Lower leg skin (tissue), 4 donors: ENCODE results near the gene MSANTD2. TPM values are rescaled to one million over a fixed set of nuclear protein-coding genes. Genes with fewer than 3 reads are reported as not detected.

Experiments used
- DNase-seq, 2 donors: peaks; one replicate each; pipeline ENCODE4 v3.0.0-alpha.2; 2019; ENCODE audit warnings: low spot score in 2 of 2
- H3K4me3 ChIP-seq: fragments of 200-600 bp; sonication (generic); 2 replicates; pipeline ENCODE4 v1.5.1; 2017; ENCODE audit warnings: mild to moderate bottlenecking, low read depth; ENCODE audit not compliant: poor library complexity, severe bottlenecking
- POLR2A ChIP-seq, 2 donors: fragments of 450-650 bp; IDR thresholded peaks; one replicate each; pipeline ENCODE4 v1.6.1; 2016 to 2017; ENCODE audit warnings: antibody characterized with exemption in 2 of 2, mild to moderate bottlenecking in 1 of 2, moderate library complexity in 1 of 2
- WGBS, 2 donors: methylation state at CpG; one replicate each; pipeline ENCODE4 v1.1.5; 2018; 5-methylcytosine and 5-hydroxymethylcytosine counted together
- intact Hi-C: fragments of 100-400 bp; cut with DNase I; formaldehyde crosslinking; loops from one replicate; pipeline ENCODE4 v1.15.0; 2023; ENCODE audit warnings: low total_unique reads
- total RNA-seq, 4 donors: library from RNA; depleted of rRNA; stranded (reverse); fragments of >200 nt; gene quantifications; one replicate each; pipeline ENCODE4 v1.1.0, GENCODE V29; 2016
- TF ChIP-seq, protein P1 (sequence below), 3 donors: fragments of 450-650 bp; IDR thresholded peaks; one replicate each; pipeline ENCODE4 v1.5.1; 2016; ENCODE audit warnings: antibody characterized with exemption in 3 of 3, mild to moderate bottlenecking in 3 of 3, moderate library complexity in 2 of 3

The MSANTD2 gene
- total RNA-seq, 4 donors from 2014 or later = 11.5 to 21.2 (median 15.2) TPM

DNA sequence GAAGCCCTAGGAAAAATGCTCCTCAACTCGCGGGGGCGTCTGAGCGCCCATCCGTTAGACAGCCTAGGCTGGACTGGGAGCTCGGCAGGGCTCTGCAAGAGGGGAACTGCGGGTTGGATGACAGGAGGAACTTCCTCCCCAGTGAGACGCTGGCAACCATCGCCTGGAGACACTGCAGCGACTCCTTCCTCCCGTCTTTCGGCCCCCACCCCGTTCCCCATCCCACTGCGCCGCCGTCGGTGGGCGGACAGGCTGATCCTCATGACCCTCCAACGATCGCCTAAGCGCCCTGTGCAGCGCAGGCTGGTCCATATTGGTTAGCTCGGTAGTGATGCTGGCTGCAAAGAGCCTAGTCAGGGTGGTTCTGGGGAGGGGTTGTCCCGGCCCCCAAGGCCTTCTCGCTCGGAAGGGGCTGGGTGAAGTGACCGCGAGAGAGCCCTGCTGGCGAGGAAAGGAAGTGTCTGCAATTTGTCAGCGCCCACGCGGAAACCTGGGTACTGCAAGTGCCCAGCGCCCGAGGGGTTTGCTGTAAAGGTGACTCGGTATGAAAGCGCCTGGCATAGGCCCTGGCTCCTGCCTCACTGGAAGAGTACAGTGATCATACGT is 59.8 kb downstream of the MSANTD2 start:
- intact Hi-C loops = no loop called here
- WGBS, 2 donors = 1 to 2% methylated on average over 32 to 37 of the region's 37 CpGs
- peak overlapping the region; percentile 31 for H3K4me3 ChIP-seq
- DNase-seq = peak in 1 of 2 donors; percentile 88
- no peak for TF ChIP-seq POLR2A (IDR thresholded peaks at IDR 0.05)
- TF ChIP-seq, protein P1, sequence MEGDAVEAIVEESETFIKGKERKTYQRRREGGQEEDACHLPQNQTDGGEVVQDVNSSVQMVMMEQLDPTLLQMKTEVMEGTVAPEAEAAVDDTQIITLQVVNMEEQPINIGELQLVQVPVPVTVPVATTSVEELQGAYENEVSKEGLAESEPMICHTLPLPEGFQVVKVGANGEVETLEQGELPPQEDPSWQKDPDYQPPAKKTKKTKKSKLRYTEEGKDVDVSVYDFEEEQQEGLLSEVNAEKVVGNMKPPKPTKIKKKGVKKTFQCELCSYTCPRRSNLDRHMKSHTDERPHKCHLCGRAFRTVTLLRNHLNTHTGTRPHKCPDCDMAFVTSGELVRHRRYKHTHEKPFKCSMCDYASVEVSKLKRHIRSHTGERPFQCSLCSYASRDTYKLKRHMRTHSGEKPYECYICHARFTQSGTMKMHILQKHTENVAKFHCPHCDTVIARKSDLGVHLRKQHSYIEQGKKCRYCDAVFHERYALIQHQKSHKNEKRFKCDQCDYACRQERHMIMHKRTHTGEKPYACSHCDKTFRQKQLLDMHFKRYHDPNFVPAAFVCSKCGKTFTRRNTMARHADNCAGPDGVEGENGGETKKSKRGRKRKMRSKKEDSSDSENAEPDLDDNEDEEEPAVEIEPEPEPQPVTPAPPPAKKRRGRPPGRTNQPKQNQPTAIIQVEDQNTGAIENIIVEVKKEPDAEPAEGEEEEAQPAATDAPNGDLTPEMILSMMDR (IDR thresholded peaks at IDR 0.05) = no peak

DNA sequence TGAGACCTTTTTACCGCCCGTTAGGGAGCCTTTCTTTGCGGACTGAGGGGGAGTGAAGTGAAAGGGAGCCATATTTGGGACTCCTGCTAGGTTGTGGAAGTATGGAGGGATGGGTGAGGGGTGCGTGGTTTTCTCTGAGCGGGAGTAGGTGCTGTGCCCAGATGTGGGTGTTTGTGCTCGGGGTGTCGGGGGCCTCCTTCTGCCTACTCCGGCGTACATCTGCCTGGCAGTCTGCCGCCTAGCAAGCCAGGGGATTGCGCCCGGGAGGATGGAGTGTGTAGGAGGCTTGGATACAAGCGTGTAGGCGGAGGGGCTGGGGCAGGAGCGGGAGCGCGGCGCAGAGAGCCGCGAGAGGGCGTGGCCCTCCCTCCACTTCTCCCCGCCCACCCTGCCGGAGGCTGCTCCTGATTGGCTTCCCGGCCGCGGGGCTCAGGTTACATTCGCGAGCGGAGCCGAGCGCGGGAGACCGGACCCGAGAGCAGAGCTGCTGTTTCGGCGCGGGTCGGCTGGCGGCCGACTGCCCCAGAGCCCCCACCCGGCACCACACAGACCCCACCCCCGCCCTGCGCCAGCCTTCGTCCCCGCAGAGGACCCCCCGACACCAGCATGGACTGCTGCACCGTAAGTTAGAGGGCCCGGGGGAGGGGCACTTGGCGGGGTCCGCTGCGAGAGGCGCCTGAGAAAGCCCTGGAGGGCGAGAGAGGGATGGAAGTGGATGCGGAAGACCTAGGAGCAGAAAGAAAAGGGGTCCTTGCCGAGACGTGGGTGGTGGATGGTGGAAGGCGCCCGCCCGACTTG is 60.5 kb downstream of the MSANTD2 start, which contains the start of gene NRGN:
Gene NRGN (plus strand): TSS at position 464 of the 798 bp plus-strand sequence. CDS start 143 bp downstream, at position 607.
- peak within 1 kb of the TSS; percentile 31 for H3K4me3 ChIP-seq
- WGBS, 2 donors = 0 to 2% methylated on average over 37 to 45 of the region's 59 CpGs
- intact Hi-C loops = no loop called here
- DNase-seq = peak; percentile 88 to 98
- TF ChIP-seq, protein P1 (IDR thresholded peaks at IDR 0.05) = no peak
- TF ChIP-seq POLR2A (IDR thresholded peaks at IDR 0.05) = no peak

DNA sequence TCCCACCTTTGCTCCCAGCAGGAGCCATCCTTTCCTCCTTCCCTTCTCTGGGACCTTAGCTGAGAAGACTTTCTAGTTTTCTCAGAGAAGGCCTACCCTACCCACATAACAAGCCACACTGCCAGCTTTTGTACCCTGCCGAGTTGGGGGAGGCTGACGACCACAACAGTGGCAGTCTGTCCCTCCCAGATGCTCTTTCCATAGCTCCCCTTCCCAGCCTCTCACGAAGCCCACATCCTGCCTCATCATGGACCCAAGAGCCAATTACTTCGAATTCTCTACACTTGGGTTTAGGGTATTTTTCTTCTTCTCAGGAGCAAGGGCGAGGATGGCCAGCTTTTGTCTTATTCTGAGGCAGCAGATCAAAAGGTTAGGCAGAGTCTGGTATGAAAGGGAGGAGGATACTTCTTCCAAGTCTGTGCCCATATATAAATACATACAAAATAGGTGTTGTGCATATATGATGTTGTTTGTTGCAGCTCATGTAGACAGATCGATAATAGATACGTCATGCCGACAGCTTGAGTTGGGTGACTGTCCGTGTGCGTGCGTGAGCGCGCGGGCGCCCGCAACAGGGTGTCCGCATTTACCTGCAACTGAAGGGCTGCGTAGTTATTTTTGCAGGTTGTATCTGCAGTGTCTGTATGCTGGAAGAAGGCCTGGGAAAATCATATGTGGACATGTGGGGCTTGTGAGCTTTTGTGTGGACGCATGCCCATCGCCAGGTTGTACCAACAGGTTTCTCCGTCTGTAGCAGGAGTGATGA is 61.3 kb downstream of the MSANTD2 start:
- 51 to 58% methylated on average over 21 of the region's 21 CpGs for WGBS, 2 donors
- intact Hi-C loops = no loop called here
- no peak for DNase-seq

DNA sequence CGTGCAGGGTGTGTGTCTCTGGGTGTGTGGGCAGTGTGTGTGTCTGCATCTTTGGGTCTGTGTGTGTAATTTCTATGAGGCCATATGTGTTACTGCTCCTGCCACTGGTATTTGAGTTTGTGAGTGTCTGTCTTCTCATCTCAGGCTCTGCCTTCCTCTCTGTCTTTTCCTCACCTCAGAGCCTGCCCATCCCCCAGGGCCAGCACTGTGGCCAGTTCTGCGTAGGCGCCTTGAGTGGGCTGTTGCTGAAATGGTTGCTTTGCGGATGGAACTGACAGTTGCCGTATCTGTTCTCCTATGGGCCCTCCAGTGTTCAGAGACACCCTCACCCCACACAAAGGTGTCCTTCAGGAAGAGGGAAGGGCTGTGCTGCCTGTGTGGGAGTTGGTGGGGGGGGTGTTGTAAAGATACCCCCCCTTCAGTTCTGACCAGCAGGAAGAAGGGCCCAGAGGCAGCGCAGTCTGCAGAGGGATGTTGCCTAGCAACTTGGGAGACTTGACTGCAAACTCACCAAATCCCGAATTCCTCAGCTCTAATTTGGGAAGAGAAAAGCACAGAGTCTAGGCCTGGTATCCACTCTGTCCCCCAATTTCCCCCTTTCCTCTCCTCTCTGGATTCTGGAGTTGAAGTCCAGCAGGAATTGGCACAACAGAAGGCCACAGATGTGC is 62.4 kb downstream of the MSANTD2 start:
- 79 to 91% methylated on average over 7 of the region's 7 CpGs for WGBS, 2 donors
- no peak for TF ChIP-seq POLR2A (IDR thresholded peaks at IDR 0.05)
- TF ChIP-seq, protein P1 (IDR thresholded peaks at IDR 0.05) = no peak
- DNase-seq = no peak
- intact Hi-C loops = no loop called here
- H3K4me3 ChIP-seq = no peak overlapping the region

More for the DNA sequence above, 61.3 kb downstream of the MSANTD2 start:
- no peak overlapping the region for H3K4me3 ChIP-seq
- no peak for TF ChIP-seq POLR2A (IDR thresholded peaks at IDR 0.05)
- TF ChIP-seq, protein P1 (IDR thresholded peaks at IDR 0.05) = no peak

DNA sequence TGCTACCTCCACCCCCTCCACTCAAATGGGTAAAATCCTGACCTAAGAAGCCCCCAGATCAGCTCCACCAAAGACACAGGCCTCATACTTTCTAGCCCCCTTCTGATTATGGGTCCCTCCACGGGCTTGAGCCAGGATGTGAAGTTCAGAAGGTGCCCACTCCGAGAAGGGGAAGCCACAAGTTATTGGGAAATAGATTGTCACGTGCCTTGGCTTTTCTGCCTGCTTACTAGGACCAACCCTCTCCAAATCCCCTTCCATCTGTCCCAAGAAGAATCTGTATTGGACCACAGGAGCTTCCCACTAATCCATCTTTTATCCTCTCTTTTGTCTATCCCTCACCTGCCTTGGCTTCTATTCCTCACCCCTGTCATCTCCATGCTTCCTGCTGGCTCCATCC is 63.5 kb downstream of the MSANTD2 start:
- intact Hi-C loops = no loop called here
- 54 to 57% methylated on average over 3 of the region's 3 CpGs for WGBS, 2 donors
- no peak overlapping the region for H3K4me3 ChIP-seq
- no peak for TF ChIP-seq POLR2A (IDR thresholded peaks at IDR 0.05)
- TF ChIP-seq, protein P1 (IDR thresholded peaks at IDR 0.05) = no peak
- no peak for DNase-seq
